Endothelial cell of umbilical vein (primary cell): ENCODE results near the gene BEST2. TPM values are rescaled to one million over a fixed set of nuclear protein-coding genes. Genes with fewer than 3 reads are reported as not detected.

ENCODE experiments used
- BruUV-seq: library from RNA; stranded (reverse); fragments of 400-500 nt; replicated peaks from 2 replicates; lab custom pipeline; 2021; lab: Mats Ljungman, UMichigan
- CTCF ChIA-PET: fragments of 300-600, 350-600 bp; sonication (Branson Sonifier 250); formaldehyde crosslinking; loops from one replicate; lab custom pipeline; 2021; ENCODE audit warnings: antibody characterized with exemption, inconsistent platforms; lab: Charles Lee
- POLR2A ChIA-PET: fragments of 300-600, 350-600 bp; sonication (Branson Sonifier 250); formaldehyde crosslinking; loops from one replicate; lab custom pipeline; 2021; ENCODE audit warnings: antibody characterized with exemption, inconsistent platforms; lab: Charles Lee
- DNase-seq: peaks from one replicate; pipeline ENCODE4 v3.0.0-alpha.2; 2011; ENCODE audit warnings: low read depth, low spot score
- FAIRE-seq: peaks from 2 replicates; lab custom pipeline; 2011; peaks lifted over from hg19 to GRCh38; lab: Jason Lieb, UNC
- H2AFZ ChIP-seq: 2 replicates; pipeline ENCODE4 v1.6.0; 2012; ENCODE audit warnings: low read depth, low read length, control low read depth, inconsistent platforms
- H3K27ac ChIP-seq: 2 replicates; pipeline ENCODE4 v1.5.1; 2011; ENCODE audit warnings: low read depth, mild to moderate bottlenecking, control low read depth, low read length, moderate library complexity; ENCODE audit not compliant: insufficient read depth
- H3K27me3 ChIP-seq, 2 experiments: 2 replicates each; pipeline versions ENCODE4 v1.6.0 to v1.6.1; 2011; ENCODE audit warnings: low read length in 2 of 2, mixed read lengths in 1 of 2; ENCODE audit not compliant: control insufficient read depth in 2 of 2, insufficient read depth in 2 of 2
- H3K36me3 ChIP-seq, 2 experiments: 2 replicates in 1 of 2; 3 replicates in 1 of 2; pipeline ENCODE4 v1.5.1; 2011; ENCODE audit warnings: low read length in 2 of 2, mild to moderate bottlenecking in 1 of 2, moderate library complexity in 1 of 2; ENCODE audit not compliant: control insufficient read depth in 2 of 2, insufficient read depth in 2 of 2; ENCODE audit errors: extremely low read depth in 1 of 2
- H3K4me1 ChIP-seq: 3 replicates; pipeline ENCODE4 v1.5.1; 2011; ENCODE audit warnings: mild to moderate bottlenecking, low read length; ENCODE audit not compliant: control insufficient read depth, insufficient read depth; ENCODE audit errors: extremely low read depth
- H3K4me2 ChIP-seq: 2 replicates; pipeline ENCODE4 v1.6.1; 2011; ENCODE audit warnings: low read length, control low read depth, mixed read lengths; ENCODE audit not compliant: insufficient read depth
- H3K4me3 ChIP-seq, 3 experiments: fragments of 200-600 bp in 1 of 3; sonication (generic), shearing (Covaris generic) in 1 of 3; replicated peaks in 1 of 3; 2 replicates each; pipeline ENCODE4 v1.5.1; 2011 to 2016; ENCODE audit warnings: control low read depth in 3 of 3, low read length in 3 of 3, mild to moderate bottlenecking in 2 of 3, inconsistent platforms in 1 of 3, low read depth in 1 of 3, moderate library complexity in 1 of 3; ENCODE audit not compliant: insufficient read depth in 1 of 3
- H3K79me2 ChIP-seq: 2 replicates; pipeline ENCODE4 v1.6.0; 2012; ENCODE audit warnings: low read length, inconsistent platforms; ENCODE audit not compliant: control insufficient read depth, insufficient read depth
- H3K9ac ChIP-seq: replicated peaks from 2 replicates; pipeline ENCODE3; 2011; ENCODE audit warnings: low read length, control low read depth; ENCODE audit not compliant: insufficient read depth; ENCODE audit errors: extremely low read depth
- H3K9me1 ChIP-seq: replicated peaks from 3 replicates; pipeline ENCODE4 v1.6.0; 2011; ENCODE audit warnings: mild to moderate bottlenecking, low read length; ENCODE audit not compliant: control insufficient read depth, insufficient read depth; ENCODE audit errors: extremely low read depth
- H3K9me3 ChIP-seq: replicated peaks from 2 replicates; pipeline ENCODE4 v1.5.1; 2012; ENCODE audit warnings: low read length, inconsistent platforms; ENCODE audit not compliant: control insufficient read depth, insufficient read depth
- H4K20me1 ChIP-seq: replicated peaks from 2 replicates; pipeline ENCODE3; 2011; ENCODE audit warnings: mild to moderate bottlenecking, low read length; ENCODE audit not compliant: control insufficient read depth, insufficient read depth; ENCODE audit errors: extremely low read depth
- CTCF ChIP-seq, 2 donors: IDR thresholded peaks; 1 replicate in 1 of 2; 2 replicates in 1 of 2; pipeline ENCODE4 v1.5.1; 2011; ENCODE audit warnings: low read length in 2 of 2, mild to moderate bottlenecking in 2 of 2, moderate library complexity in 2 of 2, control low read depth in 1 of 2, inconsistent platforms in 1 of 2, low read depth in 1 of 2; ENCODE audit not compliant: insufficient read depth in 1 of 2; ENCODE audit errors: extremely low read depth in 1 of 2
- EZH2 ChIP-seq: IDR thresholded peaks from 2 replicates; pipeline ENCODE4 v1.6.1; 2012; ENCODE audit warnings: borderline replicate concordance, low read depth, mild to moderate bottlenecking, moderate library complexity, low read length, inconsistent platforms; ENCODE audit not compliant: severe bottlenecking
- FOS ChIP-seq: IDR thresholded peaks from 2 replicates; pipeline ENCODE4 v1.6.1; 2011; ENCODE audit warnings: mild to moderate bottlenecking, low read length, moderate library complexity, borderline replicate concordance; ENCODE audit not compliant: insufficient read depth
- GATA2 ChIP-seq: IDR thresholded peaks from 2 replicates; pipeline ENCODE4 v1.7.0; 2011; ENCODE audit warnings: low read depth, mild to moderate bottlenecking, moderate library complexity, mixed read lengths, low read length; ENCODE audit not compliant: insufficient read length, insufficient read depth
- JUN ChIP-seq: IDR thresholded peaks from 2 replicates; pipeline ENCODE4 v1.6.1; 2011; ENCODE audit warnings: borderline replicate concordance, low read depth; ENCODE audit not compliant: insufficient read length, insufficient read depth
- MAX ChIP-seq: IDR thresholded peaks from 2 replicates; pipeline ENCODE4 v1.6.1; 2011; ENCODE audit not compliant: insufficient read depth, insufficient read length
- MYC ChIP-seq: IDR thresholded peaks from one replicate; pipeline ENCODE4 v1.6.1; 2011; ENCODE audit warnings: mild to moderate bottlenecking, low read depth, low read length
- POLR2A ChIP-seq: IDR thresholded peaks from 2 replicates; pipeline ENCODE4 v1.6.1; 2012; ENCODE audit warnings: low read depth, mild to moderate bottlenecking, control low read depth, low read length
- POLR2AphosphoS5 ChIP-seq: IDR thresholded peaks from 2 replicates; pipeline ENCODE4 v1.6.1; 2012; ENCODE audit warnings: low read depth, mild to moderate bottlenecking, control low read depth, low read length, moderate library complexity; ENCODE audit not compliant: insufficient read depth
- dilution Hi-C: fragments of 300-500 bp; cut with MboI; formaldehyde crosslinking; loops from one replicate; pipeline ENCODE4 v1.15.0; 2019; ENCODE audit warnings: low sequenced_read_pairs; ENCODE audit not compliant: extremely low pct_ligation_motif_present
- intact Hi-C: fragments of 100-400 bp; cut with micrococcal nuclease; formaldehyde crosslinking; loops from one replicate; pipeline ENCODE4 v1.10.0; 2022
- polyA plus RNA-seq, 4 experiments: library from polyadenylated mRNA; depleted of rRNA in 3 of 4; stranded (reverse) in 3 of 4; unstranded in 1 of 4; fragments of >200 nt; gene quantifications; 2 replicates each; pipeline versions ENCODE4 v1.2.1 to v1.2.3, GENCODE V29; 2011 to 2012; ENCODE audit warnings: missing spikeins in 1 of 4
- total RNA-seq: library from RNA; stranded (reverse); gene quantifications from 2 replicates; pipeline ENCODE4 v1.2.3, GENCODE V29; 2021

BEST2 gene
- total and polyA plus RNA-seq, 2 donors (not counting 3 experiments of a cell fraction or from before 2014, with no cell fraction given) = not detected

GRCh38 chr19:12784871-12785430 lies 33.4 kb downstream of the BEST2 start:
- Histone ChIP-seq H3K4me3 (no peak overlapping the region), H3K9me3 (no peaks in the 10 kb centered on the region), H3K9ac (no peak overlapping the region), H3K9me1 (no peaks in the 10 kb centered on the region), H3K27me3 (no peaks in the 10 kb centered on the region), H3K27ac (no peak overlapping the region), H4K20me1 (no peaks in the 10 kb centered on the region), H3K36me3 (no peaks in the 10 kb centered on the region), H3K4me1 (peaks cover 23% of the 10 kb centered on the region), H3K79me2 (no peaks in the 10 kb centered on the region), H2AFZ (no peak overlapping the region), H3K4me2 (no peak overlapping the region)
- POLR2A ChIA-PET = no interaction called here
- CTCF ChIA-PET = interaction anchor here (1.0 to 4.7 kb wide), 2 partner anchors 7 to 63 kb away, joined by 3 to 48 read pairs; no protein-coding TSS in a partner anchor
- intact Hi-C loops = loop anchor here (10.0 kb wide), 1 partner anchor 150 kb away; the partner anchor contains the start of genes CALR and FARSA
- FAIRE-seq (no peak), DNase-seq (no peak)
- dilution Hi-C loops = no loop called here
- no TSS peak for BruUV-seq
- TF ChIP-seq POLR2AphosphoS5 = no peak
- TF ChIP-seq EZH2 = no peak
- TF ChIP-seq JUN = no peak
- TF ChIP-seq FOS = no peak
- TF ChIP-seq MYC = no peak
- no peak for TF ChIP-seq POLR2A
- no peak for TF ChIP-seq MAX
- no peak for TF ChIP-seq GATA2
- TF ChIP-seq CTCF (IDR thresholded peaks at IDR 0.05; ENCODE audit: extremely low read depth in 1 of 2, insufficient read depth in 1 of 2, low read depth in 1 of 2, low read length in 2 of 2) = no peak
